Peyer's patch (tissue), 4 donors: Measurements from ENCODE around the gene MRPL38.

Source experiments
- CTCF ChIP-seq, 6 experiments: fragments of 450-650 bp in 4 of 6; fragments of 200-600 bp in 2 of 6; sonication (generic) in 1 of 6; IDR thresholded peaks; one replicate each; pipeline ENCODE4 v1.5.1; 2017 to 2019; ENCODE audit warnings: antibody characterized with exemption in 6 of 6, mild to moderate bottlenecking in 3 of 6, moderate library complexity in 1 of 6
- POLR2A ChIP-seq, 2 donors: fragments of 450-650 bp; IDR thresholded peaks; one replicate each; pipeline ENCODE4 v1.5.1; 2017; ENCODE audit warnings: antibody characterized with exemption in 2 of 2, mild to moderate bottlenecking in 2 of 2, moderate library complexity in 2 of 2

- TF ChIP-seq POLR2A (IDR thresholded peaks at IDR 0.05) (peak; percentile 64 to 76), CTCF (IDR thresholded peaks at IDR 0.05) (peak in 3 of 6 experiments; percentile 16 to 26 (median 20))
Measured at GRCh38 chr17:75940727-75941441, 36.2 kb upstream of the MRPL38 start, which contains the start of gene FBF1.
